ENCODE results near the gene GNA12.

DNA sequence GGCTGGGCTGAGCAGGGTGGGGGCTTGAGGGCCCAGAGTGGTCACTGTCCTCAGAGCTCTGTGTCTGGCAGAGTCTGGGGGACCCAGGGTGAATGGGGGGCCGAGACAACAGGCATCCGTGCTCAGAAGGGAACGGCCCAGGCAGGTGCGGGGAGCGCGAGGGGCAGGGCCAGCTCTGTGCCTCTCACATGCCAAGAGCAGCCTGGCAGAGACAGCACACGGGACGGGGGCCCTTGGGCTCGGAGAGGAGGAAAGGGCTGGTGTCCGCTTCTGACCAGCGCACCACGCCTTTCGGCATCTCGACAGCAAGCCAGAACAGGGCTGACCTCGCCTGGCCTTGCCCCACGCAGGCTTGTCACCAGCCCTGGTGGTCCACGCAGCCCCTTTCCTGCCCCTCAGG, 142.7 kb downstream of the GNA12 start:
- no peak for TF ChIP-seq CTCF (IDR thresholded peaks at IDR 0.05; ENCODE audit: low read depth, low read length, poor library complexity, severe bottlenecking)
- TF ChIP-seq EZH2phosphoT487 (IDR thresholded peaks at IDR 0.05; ENCODE audit: borderline replicate concordance, low read length) = no peak
